K562 (cell line): Measurements from ENCODE around the gene RNU6-1.

Experiments
- POLR2AphosphoS5 ChIP-seq: IDR thresholded peaks from 2 replicates; pipeline ENCODE4 v1.6.1; 2011; ENCODE audit warnings: mild to moderate bottlenecking, low read depth, low read length, moderate library complexity; ENCODE audit not compliant: control insufficient read depth, insufficient read depth
- TF ChIP-seq, protein P1 (sequence below), 3 experiments: fragments of 200-800 bp in 1 of 3; fragments of 250-450 bp in 1 of 3; fragments of 450-650 bp in 1 of 3; sonication (Bioruptor Pico) in 1 of 3; sonication (Bioruptor generic) in 1 of 3; formaldehyde crosslinking in 1 of 3; IDR thresholded peaks; 2 replicates each; pipeline versions ENCODE4 v1.6.1 to v1.8.0; 2016 to 2022; ENCODE audit warnings: mild to moderate bottlenecking in 2 of 3, missing genetic modification characterization in 2 of 3, missing compliant biosample characterization in 1 of 3, moderate library complexity in 1 of 3

DNA sequence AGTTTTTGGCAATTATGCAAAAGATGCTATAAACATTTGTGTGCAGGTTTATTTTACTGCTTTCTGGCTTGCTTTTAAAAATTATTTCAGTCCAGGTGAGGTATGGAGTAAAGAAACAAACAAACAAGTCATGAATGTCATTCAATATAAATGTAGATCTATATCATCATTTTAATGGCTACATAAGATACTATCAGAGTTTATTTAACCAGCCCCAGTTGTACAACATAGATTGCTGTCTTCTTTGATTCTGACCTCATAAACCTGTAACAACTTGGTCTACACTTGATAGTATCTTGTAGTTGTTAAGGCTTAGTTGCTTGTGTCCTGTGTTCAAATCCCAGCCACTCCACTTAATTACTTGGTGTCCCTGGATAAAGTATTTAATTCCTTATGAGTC is 46.0 kb upstream of the RNU6-1 start:
- TF ChIP-seq, protein P1, sequence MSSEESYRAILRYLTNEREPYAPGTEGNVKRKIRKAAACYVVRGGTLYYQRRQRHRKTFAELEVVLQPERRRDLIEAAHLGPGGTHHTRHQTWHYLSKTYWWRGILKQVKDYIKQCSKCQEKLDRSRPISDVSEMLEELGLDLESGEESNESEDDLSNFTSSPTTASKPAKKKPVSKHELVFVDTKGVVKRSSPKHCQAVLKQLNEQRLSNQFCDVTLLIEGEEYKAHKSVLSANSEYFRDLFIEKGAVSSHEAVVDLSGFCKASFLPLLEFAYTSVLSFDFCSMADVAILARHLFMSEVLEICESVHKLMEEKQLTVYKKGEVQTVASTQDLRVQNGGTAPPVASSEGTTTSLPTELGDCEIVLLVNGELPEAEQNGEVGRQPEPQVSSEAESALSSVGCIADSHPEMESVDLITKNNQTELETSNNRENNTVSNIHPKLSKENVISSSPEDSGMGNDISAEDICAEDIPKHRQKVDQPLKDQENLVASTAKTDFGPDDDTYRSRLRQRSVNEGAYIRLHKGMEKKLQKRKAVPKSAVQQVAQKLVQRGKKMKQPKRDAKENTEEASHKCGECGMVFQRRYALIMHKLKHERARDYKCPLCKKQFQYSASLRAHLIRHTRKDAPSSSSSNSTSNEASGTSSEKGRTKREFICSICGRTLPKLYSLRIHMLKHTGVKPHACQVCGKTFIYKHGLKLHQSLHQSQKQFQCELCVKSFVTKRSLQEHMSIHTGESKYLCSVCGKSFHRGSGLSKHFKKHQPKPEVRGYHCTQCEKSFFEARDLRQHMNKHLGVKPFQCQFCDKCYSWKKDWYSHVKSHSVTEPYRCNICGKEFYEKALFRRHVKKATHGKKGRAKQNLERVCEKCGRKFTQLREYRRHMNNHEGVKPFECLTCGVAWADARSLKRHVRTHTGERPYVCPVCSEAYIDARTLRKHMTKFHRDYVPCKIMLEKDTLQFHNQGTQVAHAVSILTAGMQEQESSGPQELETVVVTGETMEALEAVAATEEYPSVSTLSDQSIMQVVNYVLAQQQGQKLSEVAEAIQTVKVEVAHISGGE (CRISPR knock-in tag; IDR thresholded peaks at IDR 0.05): no peak
- TF ChIP-seq POLR2AphosphoS5: no peak
